Thymus (tissue), 11 donors: ENCODE results near the gene TRMT11. TPM values are rescaled to one million over a fixed set of nuclear protein-coding genes. Genes with fewer than 3 reads are reported as not detected.
A peak's percentile ranks its signal among the peaks of the same experiment; 100 is the strongest.

Source experiments
- DNase-seq, 9 donors: peaks; one replicate each; pipeline ENCODE4 v3.0.0-alpha.2; 2013; ENCODE audit warnings: low spot score in 9 of 9, low read depth in 6 of 9, missing footprints in 1 of 9
- H3K27ac ChIP-seq, 2 donors: one replicate each; pipeline ENCODE4 v1.5.1; 2013; ENCODE audit warnings: control low read depth in 1 of 2, low read depth in 1 of 2, low read length in 1 of 2, mild to moderate bottlenecking in 1 of 2, moderate library complexity in 1 of 2
- H3K27me3 ChIP-seq, 2 donors: one replicate each; pipeline ENCODE4 v1.5.1; 2013; ENCODE audit warnings: low read length in 1 of 2; ENCODE audit not compliant: control insufficient read depth in 2 of 2, insufficient read depth in 1 of 2
- H3K36me3 ChIP-seq, 2 donors: one replicate each; pipeline ENCODE4 v1.5.1; 2013; ENCODE audit warnings: low read length in 1 of 2, mild to moderate bottlenecking in 1 of 2, moderate library complexity in 1 of 2; ENCODE audit not compliant: control insufficient read depth in 2 of 2, insufficient read depth in 2 of 2
- H3K4me1 ChIP-seq, 2 donors: one replicate each; pipeline ENCODE4 v1.5.1; 2013; ENCODE audit warnings: low read length in 2 of 2; ENCODE audit not compliant: control insufficient read depth in 2 of 2, insufficient read depth in 2 of 2
- H3K4me3 ChIP-seq, 2 donors: one replicate each; pipeline ENCODE4 v1.5.1; 2013; ENCODE audit warnings: low read length in 2 of 2, control low read depth in 1 of 2, mild to moderate bottlenecking in 1 of 2
- H3K9me3 ChIP-seq, 2 donors: one replicate each; pipeline ENCODE4 v1.5.1; 2013; ENCODE audit warnings: low read length in 1 of 2, mild to moderate bottlenecking in 1 of 2; ENCODE audit not compliant: control insufficient read depth in 2 of 2, insufficient read depth in 1 of 2
- WGBS: extraction: QIAGEN DNeasy Blood & Tissue Kit; methylation state at CpG from one replicate; pipeline ENCODE4 v1.1.7; 2013; 5-methylcytosine and 5-hydroxymethylcytosine counted together
- polyA plus RNA-seq: library from polyadenylated mRNA; stranded (reverse); fragments of 200-250 nt; gene quantifications from one replicate; pipeline ENCODE4 v1.2.3, GENCODE V29; 2013
- total RNA-seq: library from RNA; stranded (reverse); fragments of 120-200 nt; gene quantifications from one replicate; pipeline ENCODE4 v1.2.4, GENCODE V29; 2013
- donor health status: healthy.

Gene TRMT11
- total and polyA plus RNA-seq, 2 donors = 21.0 to 27.3 TPM

DNA sequence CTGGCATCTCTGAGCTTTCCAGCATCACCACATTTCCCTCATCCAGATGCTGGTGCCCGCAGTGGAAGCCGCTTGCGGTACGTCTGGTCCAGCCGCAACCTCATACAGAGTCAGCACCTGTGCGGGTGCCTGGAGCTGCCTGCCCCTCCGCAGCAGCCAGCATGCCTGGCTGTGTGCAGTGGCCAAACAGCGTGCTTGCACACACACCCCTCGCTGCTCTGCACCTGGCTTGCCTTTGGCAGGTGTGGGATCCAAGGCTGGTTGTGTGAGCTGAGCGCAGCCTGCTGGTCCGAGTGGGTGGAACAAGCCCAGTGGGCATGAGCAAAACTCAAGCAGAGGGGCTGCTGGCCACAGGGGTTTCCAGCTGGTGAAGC, 32.9 kb upstream of the TRMT11 start:
- Histone ChIP-seq H3K4me3 (no peak overlapping the region), H3K4me1 (peaks cover 10 to 13% of the 10 kb centered on the region in 2 donors), H3K36me3 (no peaks in the 10 kb centered on the region), H3K9me3 (no peaks in the 10 kb centered on the region), H3K27ac (no peak overlapping the region), H3K27me3 (no peaks in the 10 kb centered on the region)
- WGBS = 87% methylated on average over 11 of the region's 11 CpGs
- no peak for DNase-seq

DNA sequence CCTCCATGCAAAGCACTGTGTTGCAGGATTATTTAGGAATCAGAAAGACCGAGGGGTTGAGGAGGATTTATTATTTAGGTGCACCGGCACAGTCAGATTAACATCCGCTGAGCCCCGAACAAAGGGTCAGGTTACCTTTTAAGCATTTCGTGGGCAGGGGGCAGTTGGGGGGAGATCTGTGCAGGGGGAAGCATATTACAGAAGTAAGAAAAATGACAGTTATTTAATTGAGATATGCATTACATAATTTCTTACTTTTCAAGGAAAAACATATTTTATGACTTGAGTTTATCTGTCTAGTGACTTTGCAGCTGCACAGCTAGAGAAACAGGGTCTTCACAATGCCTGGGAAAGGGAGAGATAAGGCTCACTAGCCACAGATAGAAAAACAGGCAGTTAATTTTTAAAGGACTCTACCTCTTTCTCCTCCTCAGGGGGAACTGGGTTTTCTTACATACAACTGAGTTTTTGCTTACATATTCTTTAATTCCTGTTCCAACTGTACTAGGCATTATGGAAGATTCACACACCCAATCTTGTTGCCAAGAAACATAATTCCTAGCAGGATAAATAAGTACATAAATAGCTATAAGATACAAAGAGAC, 31.5 kb upstream of the TRMT11 start:
- 79% methylated on average over 5 of the region's 5 CpGs for WGBS
- H3K27ac ChIP-seq = no peak overlapping the region
- no peak for DNase-seq

DNA sequence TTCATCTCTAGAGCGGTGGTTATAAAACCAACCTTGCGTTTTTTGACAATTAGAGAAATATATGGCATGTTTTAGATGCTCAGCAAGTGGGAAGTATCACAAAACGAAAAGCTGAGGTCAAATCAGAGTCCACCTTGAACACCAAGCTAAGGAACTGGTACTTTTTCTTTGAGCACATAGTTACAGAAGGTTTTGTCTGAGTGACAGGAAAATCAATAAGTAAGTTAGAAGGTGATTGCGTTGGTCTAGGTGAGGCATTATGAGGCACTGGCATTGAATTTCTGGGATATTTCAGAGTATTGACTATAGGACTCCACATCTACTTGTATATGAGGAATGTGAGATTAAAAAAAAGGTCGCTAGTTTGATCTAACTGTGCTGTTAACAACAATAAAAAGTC, 30.4 kb upstream of the TRMT11 start:
- H3K9me3 ChIP-seq = no peaks in the 10 kb centered on the region
- peaks cover 0 to 5% of the 10 kb centered on the region in 2 donors for H3K36me3 ChIP-seq
- no peak overlapping the region for H3K27ac ChIP-seq
- 46% methylated on average over 5 of the region's 5 CpGs for WGBS
- no peaks in the 10 kb centered on the region for H3K27me3 ChIP-seq
- H3K4me3 ChIP-seq = peak overlapping the region; percentile 78 to 94
- no peak for DNase-seq
- H3K4me1 ChIP-seq = peaks cover 11 to 15% of the 10 kb centered on the region in 2 donors

More for the DNA sequence above, 31.5 kb upstream of the TRMT11 start:
- H3K4me1 ChIP-seq = peaks cover 11 to 15% of the 10 kb centered on the region in 2 donors
- no peaks in the 10 kb centered on the region for H3K9me3 ChIP-seq
- peaks cover 0 to 1% of the 10 kb centered on the region in 2 donors for H3K36me3 ChIP-seq
- H3K27me3 ChIP-seq = no peaks in the 10 kb centered on the region
- no peak overlapping the region for H3K4me3 ChIP-seq

DNA sequence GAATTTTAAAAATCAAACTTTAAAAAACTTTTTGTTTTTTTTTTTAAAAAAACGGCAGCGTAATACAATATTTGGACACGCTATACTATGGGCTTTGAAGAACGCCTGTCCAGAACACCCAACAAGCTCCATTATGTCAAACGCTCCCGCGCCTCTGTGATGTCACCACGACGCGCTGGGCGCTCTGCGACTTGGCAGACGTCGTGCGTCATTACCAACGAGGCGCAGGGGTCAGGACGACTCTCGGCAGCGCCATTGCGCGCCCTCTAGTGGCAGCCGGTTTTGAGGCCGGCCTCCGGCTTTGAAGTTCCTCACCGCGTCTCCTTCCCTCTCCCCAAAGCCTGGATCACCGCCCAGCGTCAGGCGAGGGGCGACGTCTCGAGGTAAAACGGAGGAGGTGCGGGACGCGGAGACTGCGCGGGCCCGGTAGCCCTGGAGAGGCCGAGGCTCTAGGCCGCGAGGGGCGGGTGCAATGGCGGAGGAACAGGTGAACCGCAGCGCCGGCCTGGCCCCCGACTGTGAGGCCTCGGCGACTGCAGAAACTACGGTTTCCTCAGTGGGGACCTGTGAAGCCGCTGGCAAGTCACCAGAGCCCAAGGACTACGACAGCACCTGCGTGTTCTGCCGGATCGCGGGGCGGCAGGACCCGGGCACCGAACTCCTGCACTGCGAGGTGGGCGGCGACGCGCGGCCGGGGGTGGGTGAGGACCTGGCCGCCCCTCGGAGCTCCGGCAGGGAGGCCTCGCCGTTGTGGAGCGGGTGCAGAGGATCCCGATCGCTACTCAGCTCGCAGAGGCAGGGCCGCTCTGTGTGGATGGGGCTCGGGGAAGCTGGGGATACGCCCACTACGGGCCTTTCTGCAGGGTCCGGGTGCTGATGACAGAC, 29.6 kb upstream of the TRMT11 start, which contains the start of gene HINT3:
HINT3 (plus strand) TSS at position 265 of the 885 bp plus-strand sequence; CDS start at position 473, 208 bp downstream.
- peaks cover 11 to 15% of the 10 kb centered on the region in 2 donors for H3K4me1 ChIP-seq
- H3K36me3 ChIP-seq = peaks cover 4 to 5% of the 10 kb centered on the region in 2 donors
- H3K9me3 ChIP-seq = no peaks in the 10 kb centered on the region
- H3K27ac ChIP-seq = peak within 1 kb of the TSS; percentile 90 to 97
- peak within 1 kb of the TSS; percentile 78 to 94 for H3K4me3 ChIP-seq
- DNase-seq = peak; percentile 94 to 100 (median 98)
- H3K27me3 ChIP-seq = no peaks in the 10 kb centered on the region
- WGBS = under 1% methylated on average over 82 of the region's 82 CpGs

DNA sequence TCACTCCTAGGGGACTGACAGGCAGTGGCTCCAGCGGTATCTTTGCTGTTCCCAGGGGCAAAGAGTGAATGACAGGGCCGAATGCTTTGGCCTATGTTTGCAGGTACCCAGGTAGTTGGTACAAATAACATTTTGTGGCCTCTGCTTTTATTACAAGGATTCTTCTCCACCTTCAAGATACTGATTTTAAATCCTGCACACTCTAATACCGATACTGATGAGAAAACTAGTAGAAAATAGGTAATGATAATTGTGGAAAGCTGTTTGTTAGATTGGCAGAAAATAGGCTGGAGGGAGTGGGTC, 29.0 kb upstream of the TRMT11 start:
- Histone ChIP-seq H3K4me1 (peaks cover 11 to 15% of the 10 kb centered on the region in 2 donors), H3K4me3 (peak overlapping the region; percentile 78 to 94), H3K27me3 (no peaks in the 10 kb centered on the region), H3K9me3 (no peaks in the 10 kb centered on the region), H3K27ac (peak overlapping the region in 1 of 2 donors; percentile 97), H3K36me3 (peaks cover 4 to 5% of the 10 kb centered on the region in 2 donors)
- WGBS = under 1% methylated on average over 3 of the region's 3 CpGs
- DNase-seq = no peak

DNA sequence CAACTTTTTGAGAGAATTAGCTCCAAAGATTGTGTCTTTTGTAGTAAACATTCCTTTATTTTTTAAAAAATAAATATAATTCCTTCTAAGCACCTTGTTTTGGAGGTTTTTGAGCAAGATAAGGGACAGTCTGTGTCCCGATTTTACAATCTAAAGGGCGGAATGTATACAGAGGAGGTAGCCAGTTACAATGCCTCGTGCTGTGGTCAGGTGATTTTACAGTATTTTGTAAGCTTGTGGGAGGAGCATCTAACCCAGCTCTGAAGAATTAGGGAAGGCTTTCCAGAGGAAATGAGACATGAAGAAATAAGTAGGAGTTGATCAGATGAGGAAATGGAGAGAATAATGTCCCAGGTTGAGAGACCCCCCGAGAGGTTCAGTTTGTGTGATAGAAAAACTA, 28.5 kb upstream of the TRMT11 start:
- Histone ChIP-seq H3K36me3 (peaks cover 4 to 5% of the 10 kb centered on the region in 2 donors), H3K4me1 (peaks cover 11 to 15% of the 10 kb centered on the region in 2 donors), H3K9me3 (no peaks in the 10 kb centered on the region), H3K27ac (peak overlapping the region in 1 of 2 donors; percentile 97), H3K4me3 (peak overlapping the region; percentile 78 to 94), H3K27me3 (no peaks in the 10 kb centered on the region)
- peak in 1 of 9 donors; percentile 29 for DNase-seq
- WGBS = 13% methylated on average over 4 of the region's 4 CpGs

DNA sequence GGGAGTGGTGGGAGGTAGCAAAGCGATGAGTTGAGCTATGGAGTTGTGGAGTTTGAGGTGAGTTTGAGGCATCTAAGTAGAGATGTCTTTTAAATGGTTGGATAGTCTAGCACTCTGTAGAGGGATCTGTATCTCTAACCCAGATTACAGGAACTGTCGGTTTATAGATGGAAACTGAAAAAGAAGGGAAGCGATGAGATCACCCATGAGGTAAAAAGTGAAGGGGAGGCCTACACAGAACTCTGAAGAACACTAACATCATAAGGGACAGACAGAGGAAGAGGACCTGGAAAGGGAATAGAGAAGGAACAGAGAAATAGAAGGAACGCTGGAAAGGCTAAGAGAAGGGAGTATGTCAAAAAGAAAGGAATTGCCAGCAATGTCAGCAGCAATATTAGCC, 27.3 kb upstream of the TRMT11 start:
- peaks cover 11 to 15% of the 10 kb centered on the region in 2 donors for H3K4me1 ChIP-seq
- H3K36me3 ChIP-seq = peaks cover 4 to 5% of the 10 kb centered on the region in 2 donors

DNA sequence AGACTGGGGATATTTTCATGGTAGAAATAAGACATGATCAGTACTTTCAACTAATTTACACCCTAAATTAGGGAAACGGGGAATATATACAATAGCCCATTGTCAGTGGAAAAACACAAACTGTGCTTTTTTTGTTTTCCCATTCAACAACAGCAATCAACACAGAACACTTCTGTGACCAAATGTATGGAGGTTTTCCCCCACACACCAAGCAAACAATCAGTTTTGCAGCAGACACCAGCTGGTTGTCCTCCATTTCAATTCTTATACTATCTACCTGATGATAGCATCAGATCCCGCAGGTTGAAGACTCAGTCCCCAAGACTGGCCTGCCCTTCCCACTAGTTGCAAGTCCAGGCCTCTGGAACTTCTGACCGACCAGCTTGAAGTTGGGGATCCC, 25.2 kb upstream of the TRMT11 start:
- no peak overlapping the region for H3K27ac ChIP-seq
- peaks cover 4 to 5% of the 10 kb centered on the region in 2 donors for H3K36me3 ChIP-seq
- H3K4me3 ChIP-seq = no peak overlapping the region
- H3K9me3 ChIP-seq = no peaks in the 10 kb centered on the region
- no peak for DNase-seq
- H3K4me1 ChIP-seq = peaks cover 7 to 15% of the 10 kb centered on the region in 2 donors
- 97% methylated on average over 3 of the region's 3 CpGs for WGBS
- no peaks in the 10 kb centered on the region for H3K27me3 ChIP-seq

More for the DNA sequence above, 27.3 kb upstream of the TRMT11 start:
- H3K27ac ChIP-seq = no peak overlapping the region
- H3K4me3 ChIP-seq = no peak overlapping the region
- 100% methylated on average over 4 of the region's 4 CpGs for WGBS
- H3K27me3 ChIP-seq = no peaks in the 10 kb centered on the region
- H3K9me3 ChIP-seq = no peaks in the 10 kb centered on the region
- DNase-seq = no peak

DNA sequence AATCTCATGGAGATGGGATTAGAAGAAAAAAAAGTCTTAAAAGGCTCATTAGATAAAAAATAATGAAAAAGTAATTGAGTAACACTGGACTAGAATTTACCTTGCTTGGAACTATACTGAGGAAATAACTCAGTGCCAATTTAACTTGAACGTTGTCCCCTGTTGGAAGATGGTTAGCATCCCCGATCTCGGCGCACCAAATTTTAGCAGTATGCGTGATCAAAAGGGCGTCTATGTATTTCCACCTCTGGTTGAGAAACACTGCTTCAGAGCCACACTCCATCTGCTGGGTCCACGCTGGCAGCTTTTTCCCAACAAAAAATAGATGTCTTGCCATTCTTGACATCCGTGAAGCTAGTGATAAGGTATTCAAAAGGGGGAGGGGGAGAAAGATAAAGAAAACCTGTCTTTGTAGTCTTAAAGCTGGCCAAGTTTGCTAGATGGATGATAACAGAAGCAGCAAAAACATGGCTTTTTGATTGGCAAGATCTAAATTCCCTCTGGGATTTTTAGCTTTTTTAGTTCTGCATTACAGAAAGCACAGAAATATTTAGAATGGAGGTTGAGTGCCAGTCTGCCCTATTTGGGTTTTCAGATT, 23.3 kb upstream of the TRMT11 start:
- peaks cover 5 to 6% of the 10 kb centered on the region in 2 donors for H3K4me1 ChIP-seq
- 95% methylated on average over 8 of the region's 8 CpGs for WGBS

More for the DNA sequence above, 23.3 kb upstream of the TRMT11 start:
- Histone ChIP-seq H3K4me3 (no peak overlapping the region), H3K9me3 (no peaks in the 10 kb centered on the region), H3K27ac (no peak overlapping the region), H3K36me3 (peaks cover 5 to 9% of the 10 kb centered on the region in 2 donors), H3K27me3 (no peaks in the 10 kb centered on the region)
- DNase-seq = no peak
